CD14-positive monocyte (primary cell): ENCODE data around the gene MYOCD. TPM values are rescaled to one million over a fixed set of nuclear protein-coding genes. Genes with fewer than 3 reads are reported as not detected.

Experiments
- DNase-seq, 3 donors: peaks; one replicate each; pipeline ENCODE4 v3.0.0-alpha.2; 2011 to 2022
- H2AFZ ChIP-seq: 2 replicates; pipeline ENCODE4 v1.6.0; 2012; ENCODE audit warnings: mild to moderate bottlenecking, low read depth, low read length, inconsistent platforms; ENCODE audit not compliant: insufficient read depth, poor library complexity, severe bottlenecking
- H3K27ac ChIP-seq, 2 donors: 1 replicate in 1 of 2; 2 replicates in 1 of 2; pipeline ENCODE4 v1.5.1; 2012 to 2013; ENCODE audit warnings: low read length in 2 of 2, control low read depth in 1 of 2, inconsistent platforms in 1 of 2, low read depth in 1 of 2, mild to moderate bottlenecking in 1 of 2
- H3K27me3 ChIP-seq, 2 donors: one replicate each; pipeline versions ENCODE4 v1.6.0 to v1.6.1; 2011 to 2013; ENCODE audit warnings: low read length in 2 of 2; ENCODE audit not compliant: control insufficient read depth in 2 of 2, insufficient read depth in 2 of 2
- H3K36me3 ChIP-seq, 2 donors: replicated peaks in 1 of 2; 1 replicate in 1 of 2; 2 replicates in 1 of 2; pipeline versions ENCODE4 v1.5.1 to v1.6.1; 2012 to 2013; ENCODE audit warnings: low read length in 2 of 2, control low read depth in 1 of 2, inconsistent platforms in 1 of 2, mild to moderate bottlenecking in 1 of 2; ENCODE audit not compliant: insufficient read depth in 2 of 2, control insufficient read depth in 1 of 2
- H3K4me1 ChIP-seq, 2 donors: 1 replicate in 1 of 2; 2 replicates in 1 of 2; pipeline versions ENCODE4 v1.5.1 to v1.6.1; 2012 to 2013; ENCODE audit warnings: low read length in 2 of 2, control low read depth in 1 of 2, inconsistent platforms in 1 of 2, mild to moderate bottlenecking in 1 of 2, moderate library complexity in 1 of 2; ENCODE audit not compliant: insufficient read depth in 2 of 2, control insufficient read depth in 1 of 2
- H3K4me2 ChIP-seq: replicated peaks from 2 replicates; pipeline ENCODE3; 2012; ENCODE audit warnings: low read length, moderate library complexity, mild to moderate bottlenecking; ENCODE audit not compliant: poor library complexity, severe bottlenecking; ENCODE audit errors: extremely low read depth
- H3K4me3 ChIP-seq, 3 experiments: fragments of 200-600 bp in 1 of 3; sonication (generic) in 1 of 3; replicated peaks in 1 of 3; 1 replicate in 2 of 3; 2 replicates in 1 of 3; pipeline ENCODE4 v1.5.1; 2011 to 2013; ENCODE audit warnings: low read length in 3 of 3, mild to moderate bottlenecking in 3 of 3, control low read depth in 2 of 3, low read depth in 2 of 3, inconsistent platforms in 1 of 3, moderate library complexity in 1 of 3
- H3K79me2 ChIP-seq: 2 replicates; pipeline ENCODE4 v1.6.0; 2012; ENCODE audit warnings: mild to moderate bottlenecking, control low read depth, inconsistent platforms, low read length, moderate library complexity; ENCODE audit not compliant: insufficient read depth
- H3K9ac ChIP-seq: 2 replicates; pipeline ENCODE4 v1.6.0; 2017; ENCODE audit warnings: low read length, mild to moderate bottlenecking; ENCODE audit not compliant: insufficient read depth, poor library complexity, severe bottlenecking
- H3K9me3 ChIP-seq, 2 donors: replicated peaks in 1 of 2; 1 replicate in 1 of 2; 2 replicates in 1 of 2; pipeline versions ENCODE4 v1.5.1 to v1.6.1; 2012 to 2013; ENCODE audit warnings: low read length in 2 of 2, control low read depth in 1 of 2; ENCODE audit not compliant: control insufficient read depth in 1 of 2, insufficient read depth in 1 of 2
- H4K20me1 ChIP-seq: 2 replicates; pipeline ENCODE4 v1.6.0; 2012; ENCODE audit warnings: mild to moderate bottlenecking, low read length, control low read depth, moderate library complexity; ENCODE audit not compliant: insufficient read depth
- H3K27ac Mint-ChIP-seq, 7 donors: one replicate each; pipeline ENCODE4 v1.8.0; 2020; ENCODE audit warnings: mild to moderate bottlenecking in 7 of 7, mixed read lengths in 7 of 7, moderate library complexity in 6 of 7, inconsistent platforms in 2 of 7
- H3K27me3 Mint-ChIP-seq, 3 donors: one replicate each; pipeline ENCODE4 v1.8.0; 2021 to 2022; ENCODE audit warnings: low read depth in 3 of 3, mild to moderate bottlenecking in 3 of 3, mixed read lengths in 3 of 3, moderate library complexity in 3 of 3, inconsistent platforms in 1 of 3
- H3K36me3 Mint-ChIP-seq, 2 donors: one replicate each; pipeline ENCODE4 v1.8.0; 2020; ENCODE audit warnings: mixed read lengths in 2 of 2, inconsistent platforms in 1 of 2, mild to moderate bottlenecking in 1 of 2
- H3K4me1 Mint-ChIP-seq: one replicate; pipeline ENCODE4 v1.8.0; 2020; ENCODE audit warnings: mild to moderate bottlenecking, mixed read lengths
- H3K4me3 Mint-ChIP-seq, 2 donors: one replicate each; pipeline ENCODE4 v1.8.0; 2020; ENCODE audit warnings: mild to moderate bottlenecking in 2 of 2, mixed read lengths in 2 of 2, moderate library complexity in 1 of 2
- H3K9me3 Mint-ChIP-seq, 7 donors: one replicate each; pipeline ENCODE4 v1.8.0; 2020 to 2022; ENCODE audit warnings: mixed read lengths in 7 of 7, mild to moderate bottlenecking in 6 of 7, moderate library complexity in 6 of 7, inconsistent platforms in 2 of 7
- WGBS: methylation state at CpG from one replicate; pipeline ENCODE4 v1.1.5; 2013; ENCODE audit warnings: missing lambda C conversion rate; ENCODE audit not compliant: insufficient coverage; 5-methylcytosine and 5-hydroxymethylcytosine counted together
- intact Hi-C, 2 donors: fragments of 100-400 bp; cut with micrococcal nuclease; formaldehyde crosslinking; loops; one replicate each; pipeline versions ENCODE4 v1.15.0 to v1.15.1; 2023
- polyA plus RNA-seq, 3 donors: library from polyadenylated mRNA; depleted of rRNA in 1 of 3; unstranded in 2 of 3; stranded (reverse) in 1 of 3; fragments of 300-500 nt in 2 of 3; fragments of >200 nt in 1 of 3; fragmentation: Illumina TruSeq in 2 of 3; gene quantifications; 1 replicate in 2 of 3; 2 replicates in 1 of 3; pipeline ENCODE4 v1.2.3, GENCODE V29; 2012 to 2021
- TF ChIP-seq, protein P1 (sequence below): fragments of 200-600 bp; IDR thresholded peaks from one replicate; pipeline ENCODE4 v1.8.0; 2022; ENCODE audit warnings: antibody characterized with exemption, mild to moderate bottlenecking

The MYOCD gene
- polyA plus RNA-seq, 3 donors = not detected

DNA sequence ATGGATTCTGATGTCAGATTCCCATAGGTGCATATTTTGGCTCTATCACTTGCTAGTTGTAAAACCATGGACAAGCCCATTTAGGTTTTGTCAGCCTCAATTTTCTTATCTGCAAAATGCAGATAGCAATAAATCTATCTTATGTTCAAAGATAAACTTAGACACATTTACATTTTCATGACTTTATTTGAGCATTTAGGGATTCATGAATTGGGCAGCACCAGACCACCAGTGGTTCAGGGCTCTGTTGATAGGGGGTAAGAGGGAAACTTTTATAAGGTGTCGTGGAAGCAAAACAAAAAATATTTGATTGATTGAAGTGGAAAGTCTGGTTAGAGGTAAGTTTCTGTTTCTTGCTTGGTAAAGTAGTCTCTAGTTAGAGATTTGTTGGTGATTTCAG lies 140.9 kb downstream of the MYOCD start:
- Mint-ChIP-seq H3K36me3 (no peaks in the 10 kb centered on the region), H3K4me1 (no peaks in the 10 kb centered on the region), H3K9me3 (peaks cover 14 to 36% (median 21%) of the 10 kb centered on the region in 7 donors), H3K27ac (no peak overlapping the region), H3K4me3 (no peak overlapping the region), H3K27me3 (peaks cover 0 to 2% (median 0%) of the 10 kb centered on the region in 3 donors)
- H3K27ac ChIP-seq = no peak overlapping the region
- H3K4me1 ChIP-seq = no peaks in the 10 kb centered on the region
- H3K79me2 ChIP-seq = no peaks in the 10 kb centered on the region
- H3K27me3 ChIP-seq = no peaks in the 10 kb centered on the region
- TF ChIP-seq, protein P1, sequence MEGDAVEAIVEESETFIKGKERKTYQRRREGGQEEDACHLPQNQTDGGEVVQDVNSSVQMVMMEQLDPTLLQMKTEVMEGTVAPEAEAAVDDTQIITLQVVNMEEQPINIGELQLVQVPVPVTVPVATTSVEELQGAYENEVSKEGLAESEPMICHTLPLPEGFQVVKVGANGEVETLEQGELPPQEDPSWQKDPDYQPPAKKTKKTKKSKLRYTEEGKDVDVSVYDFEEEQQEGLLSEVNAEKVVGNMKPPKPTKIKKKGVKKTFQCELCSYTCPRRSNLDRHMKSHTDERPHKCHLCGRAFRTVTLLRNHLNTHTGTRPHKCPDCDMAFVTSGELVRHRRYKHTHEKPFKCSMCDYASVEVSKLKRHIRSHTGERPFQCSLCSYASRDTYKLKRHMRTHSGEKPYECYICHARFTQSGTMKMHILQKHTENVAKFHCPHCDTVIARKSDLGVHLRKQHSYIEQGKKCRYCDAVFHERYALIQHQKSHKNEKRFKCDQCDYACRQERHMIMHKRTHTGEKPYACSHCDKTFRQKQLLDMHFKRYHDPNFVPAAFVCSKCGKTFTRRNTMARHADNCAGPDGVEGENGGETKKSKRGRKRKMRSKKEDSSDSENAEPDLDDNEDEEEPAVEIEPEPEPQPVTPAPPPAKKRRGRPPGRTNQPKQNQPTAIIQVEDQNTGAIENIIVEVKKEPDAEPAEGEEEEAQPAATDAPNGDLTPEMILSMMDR = no peak
- H3K4me2 ChIP-seq = no peak overlapping the region
- H3K9ac ChIP-seq = no peak overlapping the region
- H3K36me3 ChIP-seq = no peaks in the 10 kb centered on the region
- H3K9me3 ChIP-seq = peaks cover 25 to 42% of the 10 kb centered on the region in 2 donors
- no peak for DNase-seq
- no peaks in the 10 kb centered on the region for H4K20me1 ChIP-seq
- no peak overlapping the region for H2AFZ ChIP-seq
- no peak overlapping the region for H3K4me3 ChIP-seq
- intact Hi-C loops = no loop called here
- WGBS = 100% methylated on average over 1 of the region's 1 CpG

DNA sequence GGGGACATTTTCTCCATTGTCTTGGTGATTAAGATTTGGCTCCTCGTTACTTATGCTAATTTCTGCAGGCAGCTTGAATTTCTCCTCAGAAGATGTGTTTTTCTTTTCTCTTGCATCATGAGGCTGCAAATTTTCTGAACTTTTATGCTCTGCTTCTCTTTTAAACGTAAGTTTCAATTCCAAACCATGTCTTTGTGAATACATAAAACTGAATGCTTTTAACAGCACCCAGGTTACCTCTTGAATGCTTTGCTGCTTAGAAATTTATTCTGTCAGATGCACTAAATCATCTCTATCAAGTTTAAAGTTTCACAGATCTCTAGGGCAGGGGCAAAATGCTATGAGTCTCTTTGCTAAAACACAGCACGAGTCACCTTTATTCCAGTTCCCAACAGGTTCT lies 143.0 kb downstream of the MYOCD start:
- Histone ChIP-seq H3K27ac (no peak overlapping the region), H3K4me2 (no peak overlapping the region), H3K4me1 (no peaks in the 10 kb centered on the region), H3K9me3 (peaks cover 25 to 42% of the 10 kb centered on the region in 2 donors), H3K36me3 (no peaks in the 10 kb centered on the region), H2AFZ (no peak overlapping the region), H3K9ac (no peak overlapping the region), H3K27me3 (no peaks in the 10 kb centered on the region), H3K79me2 (no peaks in the 10 kb centered on the region), H4K20me1 (no peaks in the 10 kb centered on the region), H3K4me3 (no peak overlapping the region)
- TF ChIP-seq, protein P1 = no peak
- WGBS = 85% methylated on average over 2 of the region's 3 CpGs
- Mint-ChIP-seq H3K27ac (no peak overlapping the region), H3K4me3 (no peak overlapping the region), H3K9me3 (peaks cover 14 to 30% (median 21%) of the 10 kb centered on the region in 7 donors), H3K27me3 (peaks cover 0 to 2% (median 1%) of the 10 kb centered on the region in 3 donors), H3K36me3 (no peaks in the 10 kb centered on the region), H3K4me1 (no peaks in the 10 kb centered on the region)
- intact Hi-C loops = no loop called here
- DNase-seq = no peak
